CD4-positive, CD25-positive, alpha-beta regulatory T cell (primary cell): ENCODE measurements around the gene PEX3. TPM values are rescaled to one million over a fixed set of nuclear protein-coding genes. Genes with fewer than 3 reads are reported as not detected.

Experiments used
- ATAC-seq, 2 donors: fragments of 150-1000 bp; cut with Tn5 transposase; one replicate each; pipeline ENCODE4 v1.10.0; 2021; ENCODE audit warnings: low read depth in 2 of 2, moderate number of reproducible peaks in 2 of 2, moderate library complexity in 1 of 2
- DNase-seq, 3 donors: peaks; one replicate each; pipeline versions ENCODE4 v3.0.0 to v3.0.0-alpha.2; 2012 to 2022; ENCODE audit warnings: mixed read lengths in 1 of 3
- H3K27ac ChIP-seq: one replicate; pipeline ENCODE4 v1.7.0; 2013; ENCODE audit warnings: mild to moderate bottlenecking, low read length; ENCODE audit not compliant: insufficient read depth, poor library complexity, severe bottlenecking
- H3K27me3 ChIP-seq: one replicate; pipeline ENCODE4 v1.7.0; 2013; ENCODE audit warnings: low read length; ENCODE audit not compliant: control insufficient read depth, insufficient read depth
- H3K36me3 ChIP-seq: one replicate; pipeline ENCODE4 v1.7.0; 2013; ENCODE audit warnings: mild to moderate bottlenecking, low read length, moderate library complexity; ENCODE audit not compliant: control insufficient read depth, insufficient read depth
- H3K4me1 ChIP-seq: 2 replicates; pipeline ENCODE4 v1.7.0; 2013; ENCODE audit warnings: mild to moderate bottlenecking, low read length; ENCODE audit not compliant: insufficient read depth, control insufficient read depth, poor library complexity, severe bottlenecking
- H3K4me3 ChIP-seq: one replicate; pipeline ENCODE4 v1.7.0; 2013; ENCODE audit warnings: low read depth, mild to moderate bottlenecking, low read length, moderate library complexity
- H3K9me3 ChIP-seq, 2 experiments: 1 replicate in 1 of 2; 2 replicates in 1 of 2; pipeline ENCODE4 v1.7.0; 2013; ENCODE audit warnings: low read length in 2 of 2, mild to moderate bottlenecking in 1 of 2, moderate library complexity in 1 of 2; ENCODE audit not compliant: control insufficient read depth in 2 of 2
- H3K27ac Mint-ChIP-seq, 3 donors: one replicate each; pipeline ENCODE4 v1.8.0; 2020 to 2022; ENCODE audit warnings: mild to moderate bottlenecking in 3 of 3, mixed read lengths in 3 of 3, moderate library complexity in 2 of 3
- H3K27me3 Mint-ChIP-seq: one replicate; pipeline ENCODE4 v1.8.0; 2022; ENCODE audit warnings: mild to moderate bottlenecking, mixed read lengths
- H3K36me3 Mint-ChIP-seq: one replicate; pipeline ENCODE4 v1.8.0; 2020; ENCODE audit warnings: mixed read lengths
- H3K4me1 Mint-ChIP-seq, 4 donors: one replicate each; pipeline ENCODE4 v1.8.0; 2020 to 2022; ENCODE audit warnings: mixed read lengths in 4 of 4, mild to moderate bottlenecking in 1 of 4
- H3K4me3 Mint-ChIP-seq, 4 donors: one replicate each; pipeline ENCODE4 v1.8.0; 2020 to 2022; ENCODE audit warnings: mild to moderate bottlenecking in 4 of 4, mixed read lengths in 4 of 4, moderate library complexity in 3 of 4
- H3K9me3 Mint-ChIP-seq, 7 donors: one replicate each; pipeline ENCODE4 v1.8.0; 2020 to 2022; ENCODE audit warnings: mixed read lengths in 7 of 7, mild to moderate bottlenecking in 3 of 7, moderate library complexity in 2 of 7
- polyA plus RNA-seq, 4 donors: library from polyadenylated mRNA; unstranded; fragments of 300-500 nt; fragmentation: Illumina TruSeq; gene quantifications; one replicate each; pipeline ENCODE4 v1.2.3, GENCODE V29; 2021
- total RNA-seq: library from RNA; stranded (reverse); gene quantifications from one replicate; pipeline ENCODE4 v1.2.3, GENCODE V29; 2022

PEX3 gene
- total RNA-seq, result 12.8 TPM
- 10 to 100 TPM; 24.0 to 29.6 (median 26.3) TPM for polyA plus RNA-seq

- Mint-ChIP-seq H3K4me3 (peak within 1 kb of the TSS; percentile 94 to 99 (median 99)), H3K4me1 (peaks cover 33 to 59% (median 48%) of the 10 kb centered on the region in 4 donors), H3K27me3 (no peaks in the 10 kb centered on the region), H3K36me3 (peaks cover 7% of the 10 kb centered on the region), H3K9me3 (no peaks in the 10 kb centered on the region), H3K27ac (peak within 1 kb of the TSS; percentile 97 to 99 (median 98))
- Histone ChIP-seq H3K9me3 (no peaks in the 10 kb centered on the region), H3K27me3 (no peaks in the 10 kb centered on the region), H3K4me3 (peak within 1 kb of the TSS; percentile 98), H3K27ac (peak within 1 kb of the TSS; percentile 79), H3K36me3 (no peaks in the 10 kb centered on the region), H3K4me1 (peaks cover 35% of the 10 kb centered on the region)
- ATAC-seq, result peak; percentile 98 to 99
- peak; percentile 88 to 98 (median 94) for DNase-seq
These were observed at the start of gene PEX3, which contains the start of gene ADAT2 for GRCh38 chr6:143450453-143451371. Gene PEX3 (plus strand): TSS chr6:143450805. CDS start chr6:143451043, 238 bp downstream. Gene ADAT2 (minus strand): TSS chr6:143450695. CDS start chr6:143450658, 37 bp downstream.

GRCh38 chr6:143401068-143401446 is 49.5 kb upstream of the PEX3 start:
- Histone ChIP-seq H3K27me3 (no peaks in the 10 kb centered on the region), H3K4me3 (no peak overlapping the region), H3K27ac (no peak overlapping the region), H3K4me1 (peaks cover 9% of the 10 kb centered on the region), H3K36me3 (no peaks in the 10 kb centered on the region), H3K9me3 (no peaks in the 10 kb centered on the region)
- DNase-seq (no peak), ATAC-seq (no peak)
- Mint-ChIP-seq H3K4me1 (peaks cover 0 to 27% (median 10%) of the 10 kb centered on the region in 4 donors), H3K27me3 (peaks cover 7% of the 10 kb centered on the region), H3K9me3 (no peaks in the 10 kb centered on the region), H3K27ac (peak overlapping the region in 2 of 3 donors; percentile 55 to 77), H3K4me3 (no peak overlapping the region), H3K36me3 (no peaks in the 10 kb centered on the region)

- no peak for DNase-seq
- H3K4me1 Mint-ChIP-seq, result peaks cover 0 to 27% (median 10%) of the 10 kb centered on the region in 4 donors
- no peaks in the 10 kb centered on the region for H3K27me3 ChIP-seq
These were observed 48.8 kb upstream of the PEX3 start for GRCh38 chr6:143401636-143402370.

GRCh38 chr6:143402721-143403336 is 47.8 kb upstream of the PEX3 start:
- no peaks in the 10 kb centered on the region for H3K36me3 Mint-ChIP-seq
- Histone ChIP-seq H3K27ac (no peak overlapping the region), H3K27me3 (no peaks in the 10 kb centered on the region), H3K36me3 (no peaks in the 10 kb centered on the region), H3K4me3 (no peak overlapping the region), H3K9me3 (no peaks in the 10 kb centered on the region), H3K4me1 (peaks cover 9% of the 10 kb centered on the region)
- no peak overlapping the region for H3K4me3 Mint-ChIP-seq
- DNase-seq (no peak), ATAC-seq (no peak)
- H3K27ac Mint-ChIP-seq, result peak overlapping the region in 1 of 3 donors; percentile 15
- peaks cover 14% of the 10 kb centered on the region for H3K27me3 Mint-ChIP-seq
- H3K4me1 Mint-ChIP-seq, result peaks cover 0 to 27% (median 10%) of the 10 kb centered on the region in 4 donors
- no peaks in the 10 kb centered on the region for H3K9me3 Mint-ChIP-seq

More at GRCh38 chr6:143401636-143402370, 48.8 kb upstream of the PEX3 start:
- Mint-ChIP-seq H3K27ac (no peak overlapping the region), H3K4me3 (no peak overlapping the region), H3K27me3 (peaks cover 10% of the 10 kb centered on the region), H3K36me3 (no peaks in the 10 kb centered on the region), H3K9me3 (no peaks in the 10 kb centered on the region)
- H3K4me1 ChIP-seq, result peaks cover 9% of the 10 kb centered on the region
- no peak overlapping the region for H3K4me3 ChIP-seq
- no peak overlapping the region for H3K27ac ChIP-seq
- ATAC-seq, result no peak
- H3K9me3 ChIP-seq, result no peaks in the 10 kb centered on the region
- H3K36me3 ChIP-seq, result no peaks in the 10 kb centered on the region

GRCh38 chr6:143405373-143406154 is 45.0 kb upstream of the PEX3 start:
- Histone ChIP-seq H3K4me3 (no peak overlapping the region), H3K4me1 (peaks cover 3% of the 10 kb centered on the region), H3K27me3 (no peaks in the 10 kb centered on the region), H3K36me3 (no peaks in the 10 kb centered on the region), H3K9me3 (peaks cover 0 to 4% of the 10 kb centered on the region in 2 experiments), H3K27ac (no peak overlapping the region)
- Mint-ChIP-seq H3K4me1 (peaks cover 0 to 14% (median 6%) of the 10 kb centered on the region in 4 donors), H3K27me3 (peaks cover 19% of the 10 kb centered on the region), H3K4me3 (no peak overlapping the region), H3K9me3 (no peaks in the 10 kb centered on the region), H3K27ac (no peak overlapping the region), H3K36me3 (no peaks in the 10 kb centered on the region)
- no peak for DNase-seq
- no peak for ATAC-seq

- H3K36me3 ChIP-seq, result no peaks in the 10 kb centered on the region
- Mint-ChIP-seq H3K27me3 (peaks cover 19% of the 10 kb centered on the region), H3K4me1 (peaks cover 0 to 5% (median 0%) of the 10 kb centered on the region in 4 donors), H3K27ac (no peak overlapping the region), H3K4me3 (no peak overlapping the region), H3K9me3 (no peaks in the 10 kb centered on the region), H3K36me3 (no peaks in the 10 kb centered on the region)
- no peaks in the 10 kb centered on the region for H3K27me3 ChIP-seq
- DNase-seq (no peak), ATAC-seq (no peak)
- no peaks in the 10 kb centered on the region for H3K4me1 ChIP-seq
- H3K27ac ChIP-seq, result no peak overlapping the region
- peaks cover 0 to 4% of the 10 kb centered on the region in 2 experiments for H3K9me3 ChIP-seq
- no peak overlapping the region for H3K4me3 ChIP-seq
These were observed 43.9 kb upstream of the PEX3 start for GRCh38 chr6:143406673-143407072.
